HTERT RPE-1 (cell line): ENCODE measurements around the gene DNAJC30.

ENCODE experiments used
- in situ Hi-C: fragments of 300-500 bp; cut with MboI; formaldehyde crosslinking; loops from 4 replicates; pipeline ENCODE4 v1.14.3; 2020; ENCODE audit warnings: low sequenced_read_pairs

The DNAJC30 gene

DNA sequence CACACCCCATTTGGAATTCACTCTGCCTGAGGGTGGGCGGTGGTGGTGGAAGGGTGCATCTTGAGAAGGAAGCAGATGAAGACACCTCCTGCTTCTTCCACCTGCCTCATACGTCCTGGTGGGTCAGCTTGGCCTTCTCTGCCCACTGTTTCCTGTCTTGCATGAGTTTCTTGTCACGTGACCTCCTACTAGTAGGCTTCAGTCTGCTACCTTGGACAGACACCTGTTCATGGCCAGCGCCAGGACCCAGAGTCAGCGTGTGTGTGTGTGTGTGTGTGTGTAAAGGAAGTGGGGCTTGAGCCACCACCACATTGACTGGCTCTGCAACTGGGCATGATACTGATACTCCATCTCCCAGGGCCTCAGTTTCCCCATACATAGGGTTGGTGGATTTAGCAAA lies 32.7 kb downstream of the DNAJC30 start:
- in situ Hi-C loops: no loop called here

DNA sequence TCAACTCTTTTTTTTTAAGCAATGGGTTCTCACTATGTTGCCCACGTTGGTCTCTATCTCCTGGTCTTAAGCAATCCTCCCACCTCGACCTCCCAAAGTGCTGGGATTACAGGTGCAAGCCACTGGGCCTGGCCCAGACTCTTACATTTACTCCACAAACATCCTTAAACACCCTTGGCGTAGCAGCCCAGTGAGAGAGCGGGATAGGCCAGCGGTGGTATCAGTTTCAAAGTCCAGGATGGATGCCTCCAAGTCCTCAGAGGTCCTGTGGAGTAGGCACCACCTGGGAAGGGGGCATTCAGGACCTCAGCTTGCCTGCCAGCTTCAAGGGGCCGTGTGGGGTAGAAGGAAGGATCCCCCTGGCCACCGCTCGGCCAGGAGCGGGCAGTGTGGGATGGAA lies 33.7 kb downstream of the DNAJC30 start:
- in situ Hi-C loops: no loop called here

GRCh38 chr7:73648593-73649332 lies 34.5 kb downstream of the DNAJC30 start:
- in situ Hi-C loops: no loop called here

DNA sequence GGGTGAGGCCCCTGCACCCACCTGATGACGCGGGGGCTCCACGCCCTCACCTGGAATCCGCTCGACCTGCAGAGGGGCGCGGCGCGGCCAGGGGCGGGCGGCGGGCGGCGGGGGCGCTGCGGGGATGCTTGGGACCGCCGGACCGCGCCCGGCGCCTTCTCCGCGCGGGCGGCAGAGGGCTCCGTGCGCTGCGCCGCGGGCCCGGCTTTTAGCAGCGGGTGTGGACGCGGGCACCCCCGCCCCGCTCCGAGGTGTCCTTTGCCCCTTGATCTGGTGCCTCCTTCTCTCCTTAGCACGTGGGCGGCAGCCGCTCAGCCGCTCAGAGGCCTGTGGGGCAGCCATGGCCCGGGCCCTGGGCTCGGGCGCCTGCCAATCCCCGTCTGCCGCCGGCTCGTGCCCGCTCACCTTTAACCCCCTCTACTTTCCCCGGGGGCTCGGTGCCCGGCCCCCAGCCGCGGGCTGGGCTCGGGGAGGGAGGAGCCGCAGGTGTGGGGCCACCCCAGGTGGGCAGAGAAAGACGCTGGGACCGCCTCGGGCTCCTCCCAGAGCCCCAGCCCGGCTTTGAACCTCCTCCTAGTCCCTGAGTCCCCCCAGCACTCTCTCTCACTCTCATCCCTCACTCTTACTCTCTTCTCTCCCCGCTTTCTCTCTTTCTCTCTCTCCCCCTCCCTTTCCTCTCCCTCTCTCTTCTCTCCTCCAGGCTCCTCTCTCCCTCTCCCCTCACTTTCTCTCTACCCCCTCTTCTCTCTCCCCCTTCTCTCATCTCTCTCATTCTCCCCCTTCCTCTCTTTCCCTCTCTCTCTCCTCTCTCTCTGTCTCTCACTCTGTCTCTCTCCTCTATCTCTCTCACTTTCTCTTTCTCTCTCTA lies 35.3 kb downstream of the DNAJC30 start:
- in situ Hi-C loops: no loop called here

DNA sequence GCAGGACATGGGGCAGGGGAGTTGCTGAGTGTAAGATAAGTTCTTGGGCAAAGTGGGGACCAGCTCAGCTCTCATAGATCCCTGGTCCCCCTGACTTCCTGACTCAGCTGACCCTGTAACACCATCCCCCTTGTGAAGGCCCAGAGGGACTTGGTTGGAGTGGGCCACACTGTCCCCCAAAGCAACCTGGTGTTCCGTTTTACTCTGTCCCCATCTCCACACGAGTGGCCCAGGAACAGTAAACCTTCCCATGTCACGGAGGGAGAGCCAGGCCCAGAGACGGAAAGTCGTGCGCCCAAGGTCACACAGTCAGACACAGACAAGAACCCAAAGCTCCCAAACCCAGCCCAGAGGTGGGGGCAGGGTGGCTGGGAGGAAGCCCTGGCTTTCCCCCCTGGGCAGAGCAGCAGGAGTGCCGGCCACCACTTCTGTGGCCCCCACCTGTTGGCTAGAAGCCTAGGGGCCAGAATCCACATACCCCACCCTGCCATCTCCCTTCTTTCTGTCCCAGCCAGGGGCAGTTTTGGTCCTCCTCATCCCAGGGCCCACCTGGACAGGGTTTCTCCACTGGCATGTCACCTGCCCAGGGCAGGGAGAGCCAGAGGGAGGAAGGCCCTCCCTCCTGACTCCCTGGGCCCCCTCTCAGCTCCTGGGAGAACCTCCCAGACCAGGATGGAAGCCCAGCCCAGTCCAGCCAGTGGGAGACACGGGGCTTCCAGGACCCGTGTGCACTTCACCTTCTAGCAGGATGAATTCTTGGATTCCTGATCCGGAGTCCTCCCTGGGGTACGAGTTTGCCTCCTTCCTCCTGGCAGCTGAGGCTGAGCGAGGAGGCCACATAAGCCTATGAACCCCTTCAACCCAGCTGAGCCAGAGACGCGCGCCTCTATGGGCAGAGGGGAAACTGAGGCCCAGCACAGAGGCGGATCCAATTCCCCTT lies 36.2 kb downstream of the DNAJC30 start:
- in situ Hi-C loops: no loop called here

DNA sequence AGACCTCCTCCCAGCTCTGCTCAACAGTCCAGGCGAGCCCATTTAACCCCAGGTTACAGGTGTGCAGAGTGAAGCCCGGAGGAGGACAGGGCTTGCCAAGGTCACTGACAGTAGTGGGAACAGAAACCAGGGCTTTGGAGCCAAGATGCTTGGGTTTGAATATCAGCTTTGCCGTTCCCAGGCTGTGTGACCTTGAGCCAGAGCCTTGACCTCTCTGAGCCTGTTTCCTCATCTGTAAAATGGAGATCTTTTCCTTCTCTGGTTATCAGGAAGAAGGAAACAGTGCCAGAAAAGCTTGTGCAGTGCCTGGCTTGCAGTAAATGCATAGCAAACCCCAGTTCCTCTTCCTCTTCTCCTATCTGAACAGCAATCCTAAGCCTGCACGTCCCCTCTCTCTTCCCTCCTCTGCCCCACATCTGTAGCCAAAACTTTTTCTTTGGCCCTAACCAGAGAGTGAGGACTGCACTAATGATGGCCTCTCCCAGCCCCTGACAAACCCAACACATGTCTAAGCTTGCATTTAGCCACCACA lies 37.5 kb downstream of the DNAJC30 start:
- in situ Hi-C loops: no loop called here

DNA sequence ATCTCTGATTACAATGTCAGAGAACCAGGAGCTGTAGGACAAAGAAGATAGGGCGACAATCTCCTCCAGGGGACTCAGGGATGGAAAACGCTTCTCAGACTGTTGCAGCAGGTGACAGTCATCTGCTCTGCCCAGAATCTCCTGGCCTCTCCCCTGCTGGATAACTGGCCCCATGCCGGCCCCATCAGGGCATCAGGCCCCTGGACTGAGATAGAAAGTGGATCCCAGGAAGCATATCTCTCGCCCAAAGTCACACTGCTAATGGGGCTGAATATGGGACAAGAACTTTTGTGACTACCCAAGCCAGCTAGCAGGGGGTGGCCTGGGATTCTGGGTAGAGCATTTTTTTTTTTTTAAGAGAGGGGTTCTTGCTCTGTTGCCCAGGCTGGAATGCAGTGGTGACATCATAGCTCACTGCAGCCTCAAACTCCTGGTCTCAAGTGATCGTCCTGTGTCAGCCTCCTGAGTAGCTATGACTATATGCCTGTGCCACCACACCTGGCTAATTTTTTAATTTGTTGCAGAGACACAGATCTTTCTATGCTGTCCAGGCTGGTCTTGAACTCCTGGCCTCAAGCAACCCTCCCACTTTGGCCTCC lies 38.5 kb downstream of the DNAJC30 start:
- in situ Hi-C loops: no loop called here

DNA sequence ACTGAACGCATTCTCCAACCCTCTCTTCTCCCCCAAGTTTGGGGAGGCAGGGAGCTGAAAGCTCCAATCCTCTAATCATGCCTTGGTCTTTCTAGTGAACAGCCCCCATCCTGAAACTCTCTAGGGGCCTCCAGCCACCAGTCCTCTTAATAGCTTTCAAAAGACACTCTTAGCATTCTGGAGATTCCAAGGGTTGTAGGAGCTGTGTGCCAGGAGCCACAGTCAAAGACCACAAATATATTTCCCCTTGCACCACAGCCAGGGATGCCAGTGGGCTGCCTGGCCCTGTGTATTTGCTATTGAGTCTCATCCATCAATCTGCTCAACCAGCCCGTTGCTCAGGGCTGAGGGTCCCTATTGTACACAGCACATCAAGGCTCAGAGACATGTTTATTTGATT lies 40.4 kb downstream of the DNAJC30 start:
- in situ Hi-C loops: no loop called here

DNA sequence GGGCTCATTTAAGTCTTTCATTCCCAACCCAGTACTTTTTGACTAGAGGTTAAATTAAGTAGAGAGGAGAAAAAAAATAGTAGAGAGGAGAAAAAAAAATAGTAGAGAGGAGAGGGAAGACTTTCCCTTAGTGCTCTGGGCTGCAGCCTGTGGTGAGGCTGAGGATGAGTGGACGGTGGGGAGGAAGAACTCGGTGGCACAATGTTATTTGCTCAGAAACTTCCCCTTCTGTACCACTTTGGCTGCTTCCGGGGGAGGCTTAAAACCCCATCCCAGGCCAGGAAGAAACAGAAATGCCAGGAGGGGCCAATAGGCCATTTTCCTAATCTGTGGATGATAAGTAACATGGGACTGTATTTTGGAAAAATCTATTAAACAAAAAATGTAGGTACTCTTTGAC lies 44.3 kb downstream of the DNAJC30 start:
- in situ Hi-C loops: no loop called here

- in situ Hi-C loops: no loop called here
Observed at GRCh38 chr7:73635428-73636200, 47.6 kb downstream of the DNAJC30 start.

DNA sequence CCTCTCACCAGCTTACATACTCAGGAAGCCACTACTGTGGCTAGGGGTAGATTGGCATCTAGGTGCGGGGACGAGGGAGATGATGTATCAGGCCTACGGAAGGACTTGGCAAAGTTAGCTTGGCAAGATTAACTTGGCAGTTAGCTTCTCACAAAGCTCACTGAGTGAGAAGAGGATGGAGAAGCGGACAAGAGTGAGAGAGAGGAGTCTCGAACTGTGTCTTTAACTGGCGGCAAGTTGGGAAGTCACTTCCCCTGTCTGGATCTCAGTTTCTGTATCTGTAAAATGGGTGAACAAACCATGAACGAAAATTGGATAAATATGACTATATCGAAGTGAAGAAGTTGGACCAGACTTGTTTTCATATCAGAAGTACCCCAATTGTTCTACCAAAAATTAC lies 49.4 kb downstream of the DNAJC30 start:
- in situ Hi-C loops: no loop called here

- in situ Hi-C loops: no loop called here
Observed at GRCh38 chr7:73633323-73633722, 49.9 kb downstream of the DNAJC30 start.

- in situ Hi-C loops: no loop called here
Observed at GRCh38 chr7:73631558-73631957, 51.7 kb downstream of the DNAJC30 start.
